GM23248 (cell line): ENCODE data around the gene EML4.

Source experiments
- EZH2 ChIP-seq: fragments of 200-600 bp; sonication (generic); IDR thresholded peaks from 2 replicates; pipeline ENCODE4 v1.6.1; 2018; ENCODE audit warnings: antibody characterized with exemption, mild to moderate bottlenecking; ENCODE audit not compliant: insufficient read depth, poor library complexity, severe bottlenecking
- EZH2phosphoT487 ChIP-seq: fragments of 200-600 bp; sonication (generic); IDR thresholded peaks from 2 replicates; pipeline ENCODE4 v1.6.1; 2018; ENCODE audit warnings: antibody characterized with exemption, moderate library complexity, mild to moderate bottlenecking, low read depth; ENCODE audit not compliant: insufficient read depth

DNA sequence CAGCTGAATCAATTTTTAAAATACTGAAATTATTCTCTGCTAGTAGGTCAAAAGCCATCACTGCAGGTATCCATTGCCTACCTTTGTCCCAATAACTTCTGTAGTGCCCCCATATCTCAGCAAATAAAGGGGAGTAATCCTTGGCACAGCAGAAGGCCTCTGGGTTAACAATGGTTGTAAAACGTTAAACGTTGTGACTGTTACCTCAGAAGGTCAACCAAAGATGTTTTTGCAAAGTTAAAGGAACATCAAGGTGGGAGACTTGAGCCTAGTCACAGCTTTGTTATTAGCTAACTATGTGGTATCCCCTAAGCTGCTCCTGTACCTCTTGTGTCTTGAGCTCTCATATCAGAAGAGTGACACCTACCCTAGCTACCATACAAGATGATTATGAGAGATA, 131.4 kb downstream of the EML4 start:
- no peak for TF ChIP-seq EZH2
- TF ChIP-seq EZH2phosphoT487: no peak
